ENCODE data around the gene ZNF493.

ZNF493 gene

GRCh38 chr19:21463449-21464105 lies 66.6 kb downstream of the ZNF493 start:
- peak; percentile 92 for DNase-seq

- no peak for DNase-seq
Observed at GRCh38 chr19:21466627-21467026, 69.7 kb downstream of the ZNF493 start.

GRCh38 chr19:21468791-21469190 lies 71.9 kb downstream of the ZNF493 start:
- DNase-seq: no peak

- peak; percentile 62 for DNase-seq
Observed at GRCh38 chr19:21472507-21472906, 75.6 kb downstream of the ZNF493 start.

DNA sequence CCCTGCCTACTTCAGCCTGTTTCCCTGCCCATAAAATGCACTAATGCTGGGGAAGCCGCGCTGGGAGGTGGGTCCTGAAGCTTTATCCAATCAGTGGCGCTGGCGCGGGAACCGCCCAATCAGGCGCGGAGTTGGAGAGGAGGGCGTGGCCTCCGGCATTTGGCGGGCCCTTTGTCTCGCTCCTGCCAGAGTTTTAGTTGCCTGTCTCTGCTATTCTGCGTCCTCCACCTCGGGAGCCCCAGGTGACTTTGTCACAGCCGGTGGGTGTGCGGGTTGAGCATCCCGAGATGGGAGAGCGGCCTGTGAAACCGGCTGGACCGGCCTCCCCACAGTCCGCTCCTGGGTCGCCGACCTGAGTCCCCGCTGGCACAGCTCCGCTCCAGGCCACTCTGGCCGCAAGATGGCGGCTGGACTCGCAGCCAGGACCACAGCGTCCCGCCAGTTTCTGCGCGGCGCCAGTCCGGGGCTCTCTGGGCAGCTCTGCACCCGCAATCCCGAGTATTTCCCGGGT lies 77.8 kb downstream of the ZNF493 start:
- peak; percentile 69 for DNase-seq

All from DMS79 (cell line).